ENCODE results near the gene FBXL19.

FBXL19 gene

GRCh38 chr16:30893744-30894539 lies 29.4 kb upstream of the FBXL19 start, which contains the start of gene BCL7C (continued):
- no peak for TF ChIP-seq ZNF280C (tag by site-specific recombination; IDR thresholded peaks at IDR 0.05)
- no peak for TF ChIP-seq ZBTB49 (tag by site-specific recombination; IDR thresholded peaks at IDR 0.05; ENCODE audit: low read depth)
- no peak for TF ChIP-seq SCRT1 (tag by site-specific recombination; IDR thresholded peaks at IDR 0.05; ENCODE audit: borderline replicate concordance)
- peak; percentile 86 for TF ChIP-seq KLF16 (tag by site-specific recombination; IDR thresholded peaks at IDR 0.05)
- TF ChIP-seq, protein P1, sequence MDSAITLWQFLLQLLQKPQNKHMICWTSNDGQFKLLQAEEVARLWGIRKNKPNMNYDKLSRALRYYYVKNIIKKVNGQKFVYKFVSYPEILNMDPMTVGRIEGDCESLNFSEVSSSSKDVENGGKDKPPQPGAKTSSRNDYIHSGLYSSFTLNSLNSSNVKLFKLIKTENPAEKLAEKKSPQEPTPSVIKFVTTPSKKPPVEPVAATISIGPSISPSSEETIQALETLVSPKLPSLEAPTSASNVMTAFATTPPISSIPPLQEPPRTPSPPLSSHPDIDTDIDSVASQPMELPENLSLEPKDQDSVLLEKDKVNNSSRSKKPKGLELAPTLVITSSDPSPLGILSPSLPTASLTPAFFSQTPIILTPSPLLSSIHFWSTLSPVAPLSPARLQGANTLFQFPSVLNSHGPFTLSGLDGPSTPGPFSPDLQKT (IDR thresholded peaks at IDR 0.05; ENCODE audit: borderline replicate concordance, low read depth, low read length), result no peak
- 0 out of 2 replicates have a peak, but pooled peaks have one; percentile 24 for TF ChIP-seq ZNF239 (tag by site-specific recombination; IDR thresholded peaks at IDR 0.05)
- peak; percentile 90 for TF ChIP-seq ZFHX2 (tag by site-specific recombination; conservative IDR thresholded peaks at IDR 0.05)
- TF ChIP-seq TCF7L2 (IDR thresholded peaks at IDR 0.05; ENCODE audit: borderline replicate concordance, low read depth, low read length), result no peak
- TF ChIP-seq, protein P2, sequence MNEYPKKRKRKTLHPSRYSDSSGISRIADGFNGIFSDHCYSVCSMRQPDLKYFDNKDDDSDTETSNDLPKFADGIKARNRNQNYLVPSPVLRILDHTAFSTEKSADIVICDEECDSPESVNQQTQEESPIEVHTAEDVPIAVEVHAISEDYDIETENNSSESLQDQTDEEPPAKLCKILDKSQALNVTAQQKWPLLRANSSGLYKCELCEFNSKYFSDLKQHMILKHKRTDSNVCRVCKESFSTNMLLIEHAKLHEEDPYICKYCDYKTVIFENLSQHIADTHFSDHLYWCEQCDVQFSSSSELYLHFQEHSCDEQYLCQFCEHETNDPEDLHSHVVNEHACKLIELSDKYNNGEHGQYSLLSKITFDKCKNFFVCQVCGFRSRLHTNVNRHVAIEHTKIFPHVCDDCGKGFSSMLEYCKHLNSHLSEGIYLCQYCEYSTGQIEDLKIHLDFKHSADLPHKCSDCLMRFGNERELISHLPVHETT (tag by site-specific recombination; IDR thresholded peaks at IDR 0.05), result peak; percentile 42
- peak; percentile 62 for TF ChIP-seq ZNF692 (tag by site-specific recombination; IDR thresholded peaks at IDR 0.05)
- no peak for TF ChIP-seq ZSCAN23 (tag by site-specific recombination; IDR thresholded peaks at IDR 0.05)
- no peak for TF ChIP-seq ZNF311 (tag by site-specific recombination; IDR thresholded peaks at IDR 0.05; ENCODE audit: borderline replicate concordance)
- TF ChIP-seq, protein P3, sequence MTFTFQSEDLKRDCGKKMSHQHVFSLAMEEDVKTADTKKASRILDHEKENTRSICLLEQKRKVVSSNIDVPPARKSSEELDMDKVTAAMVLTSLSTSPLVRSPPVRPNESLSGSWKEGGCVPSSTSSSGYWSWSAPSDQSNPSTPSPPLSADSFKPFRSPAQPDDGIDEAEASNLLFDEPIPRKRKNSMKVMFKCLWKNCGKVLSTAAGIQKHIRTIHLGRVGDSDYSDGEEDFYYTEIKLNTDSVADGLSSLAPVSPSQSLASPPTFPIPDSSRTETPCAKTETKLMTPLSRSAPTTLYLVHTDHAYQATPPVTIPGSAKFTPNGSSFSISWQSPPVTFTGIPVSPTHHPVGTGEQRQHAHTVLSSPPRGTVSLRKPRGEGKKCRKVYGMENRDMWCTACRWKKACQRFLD (tag by site-specific recombination; IDR thresholded peaks at IDR 0.05), result no peak
- TF ChIP-seq ZNF529 (tag by site-specific recombination; IDR thresholded peaks at IDR 0.05; ENCODE audit: insufficient replicate concordance), result no peak
- no peak; the same call in 1 of the 2 replicates for TF ChIP-seq KLF10 (tag by site-specific recombination; IDR thresholded peaks at IDR 0.05)
- TF ChIP-seq GLI4 (tag by site-specific recombination; IDR thresholded peaks at IDR 0.05), result no peak
- TF ChIP-seq ZNF660 (tag by site-specific recombination; IDR thresholded peaks at IDR 0.05), result peak; percentile 46; the same call in 1 of the 2 replicates
- peak; percentile 67 for TF ChIP-seq ZNF341 (tag by site-specific recombination; IDR thresholded peaks at IDR 0.05; ENCODE audit: low read depth)
- TF ChIP-seq SALL2 (tag by site-specific recombination; IDR thresholded peaks at IDR 0.05; ENCODE audit: borderline replicate concordance), result no peak
- TF ChIP-seq ZNF830 (tag by site-specific recombination; IDR thresholded peaks at IDR 0.05; ENCODE audit: low read depth), result no peak
- TF ChIP-seq, protein P4, sequence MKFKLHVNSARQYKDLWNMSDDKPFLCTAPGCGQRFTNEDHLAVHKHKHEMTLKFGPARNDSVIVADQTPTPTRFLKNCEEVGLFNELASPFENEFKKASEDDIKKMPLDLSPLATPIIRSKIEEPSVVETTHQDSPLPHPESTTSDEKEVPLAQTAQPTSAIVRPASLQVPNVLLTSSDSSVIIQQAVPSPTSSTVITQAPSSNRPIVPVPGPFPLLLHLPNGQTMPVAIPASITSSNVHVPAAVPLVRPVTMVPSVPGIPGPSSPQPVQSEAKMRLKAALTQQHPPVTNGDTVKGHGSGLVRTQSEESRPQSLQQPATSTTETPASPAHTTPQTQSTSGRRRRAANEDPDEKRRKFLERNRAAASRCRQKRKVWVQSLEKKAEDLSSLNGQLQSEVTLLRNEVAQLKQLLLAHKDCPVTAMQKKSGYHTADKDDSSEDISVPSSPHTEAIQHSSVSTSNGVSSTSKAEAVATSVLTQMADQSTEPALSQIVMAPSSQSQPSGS (tag by site-specific recombination; IDR thresholded peaks at IDR 0.05; ENCODE audit: low read depth), result no peak
- peak; percentile 19; the same call in 1 of the 2 replicates for TF ChIP-seq ZNF629 (tag by site-specific recombination; IDR thresholded peaks at IDR 0.05)
- TF ChIP-seq ZBTB8A (tag by site-specific recombination; IDR thresholded peaks at IDR 0.05), result peak; percentile 80
- peak; percentile 85 for TF ChIP-seq ZNF600 (tag by site-specific recombination; IDR thresholded peaks at IDR 0.05)
- peak; percentile 73 for TF ChIP-seq ZNF366 (tag by site-specific recombination; conservative IDR thresholded peaks at IDR 0.05)
- TF ChIP-seq ZNF302 (tag by site-specific recombination; IDR thresholded peaks at IDR 0.05; ENCODE audit: low read depth), result no peak
- TF ChIP-seq ZNF416 (tag by site-specific recombination; IDR thresholded peaks at IDR 0.05), result no peak
- TF ChIP-seq SP2 (tag by site-specific recombination; IDR thresholded peaks at IDR 0.05), result peak; percentile 63
